Ovary (tissue), 3 donors: ENCODE results near the gene PTPRK.

Source experiments
- EP300 ChIP-seq: sonication (generic); formaldehyde crosslinking; IDR thresholded peaks from one replicate; pipeline ENCODE4 v1.6.1; 2017; ENCODE audit warnings: antibody characterized with exemption
- TF ChIP-seq, protein P1 (sequence below), 3 donors: fragments of 450-650 bp in 2 of 3; fragments of 200-600 bp in 1 of 3; IDR thresholded peaks; one replicate each; pipeline versions ENCODE4 v1.5.1 to v1.8.0; 2016 to 2022; ENCODE audit warnings: antibody characterized with exemption in 3 of 3, mild to moderate bottlenecking in 1 of 3
- donor health status: DM: no; HTN: no; CAD: no.

- TF ChIP-seq, protein P1, sequence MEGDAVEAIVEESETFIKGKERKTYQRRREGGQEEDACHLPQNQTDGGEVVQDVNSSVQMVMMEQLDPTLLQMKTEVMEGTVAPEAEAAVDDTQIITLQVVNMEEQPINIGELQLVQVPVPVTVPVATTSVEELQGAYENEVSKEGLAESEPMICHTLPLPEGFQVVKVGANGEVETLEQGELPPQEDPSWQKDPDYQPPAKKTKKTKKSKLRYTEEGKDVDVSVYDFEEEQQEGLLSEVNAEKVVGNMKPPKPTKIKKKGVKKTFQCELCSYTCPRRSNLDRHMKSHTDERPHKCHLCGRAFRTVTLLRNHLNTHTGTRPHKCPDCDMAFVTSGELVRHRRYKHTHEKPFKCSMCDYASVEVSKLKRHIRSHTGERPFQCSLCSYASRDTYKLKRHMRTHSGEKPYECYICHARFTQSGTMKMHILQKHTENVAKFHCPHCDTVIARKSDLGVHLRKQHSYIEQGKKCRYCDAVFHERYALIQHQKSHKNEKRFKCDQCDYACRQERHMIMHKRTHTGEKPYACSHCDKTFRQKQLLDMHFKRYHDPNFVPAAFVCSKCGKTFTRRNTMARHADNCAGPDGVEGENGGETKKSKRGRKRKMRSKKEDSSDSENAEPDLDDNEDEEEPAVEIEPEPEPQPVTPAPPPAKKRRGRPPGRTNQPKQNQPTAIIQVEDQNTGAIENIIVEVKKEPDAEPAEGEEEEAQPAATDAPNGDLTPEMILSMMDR (IDR thresholded peaks at IDR 0.05), result no peak
- TF ChIP-seq EP300, result no peak
These were observed 97.5 kb downstream of the PTPRK start for GRCh38 chr6:128422871-128423270.
